Vagina (tissue), 2 donors: Measurements from ENCODE around the gene EFCAB11. TPM values are rescaled to one million over a fixed set of nuclear protein-coding genes. Genes with fewer than 3 reads are reported as not detected.
"Not testable (repeated sequence)": the region's sequence is repeated elsewhere in the genome, so short reads cannot be mapped to it uniquely, and the experiment has no call there.

ENCODE experiments used
- DNase-seq, 2 donors: peaks; one replicate each; pipeline ENCODE4 v3.0.0-alpha.2; 2017; ENCODE audit errors: extremely low spot score in 2 of 2
- H3K27ac ChIP-seq: fragments of 200-600 bp; sonication (generic); one replicate; pipeline ENCODE4 v1.5.1; 2019
- H3K27me3 ChIP-seq: fragments of 200-600 bp; sonication (generic); one replicate; pipeline ENCODE4 v1.5.1; 2019
- H3K36me3 ChIP-seq, 2 donors: fragments of 200-600 bp; sonication (generic); one replicate each; pipeline ENCODE4 v1.5.1; 2017 to 2019
- H3K4me1 ChIP-seq: fragments of 200-600 bp; sonication (generic); one replicate; pipeline ENCODE4 v1.5.1; 2019
- H3K4me3 ChIP-seq, 2 donors: fragments of 200-600 bp; sonication (generic); 1 replicate in 1 of 2; 2 replicates in 1 of 2; pipeline ENCODE4 v1.5.1; 2016 to 2019
- H3K9me3 ChIP-seq: fragments of 200-600 bp; sonication (generic); one replicate; pipeline ENCODE4 v1.5.1; 2019
- CTCF ChIP-seq, 3 experiments: fragments of 450-650 bp in 2 of 3; fragments of 200-600 bp in 1 of 3; sonication (generic) in 1 of 3; IDR thresholded peaks; one replicate each; pipeline ENCODE4 v1.5.1; 2017 to 2019; ENCODE audit warnings: antibody characterized with exemption in 3 of 3, mild to moderate bottlenecking in 2 of 3, moderate library complexity in 2 of 3
- POLR2A ChIP-seq, 2 donors: fragments of 450-650 bp; IDR thresholded peaks; one replicate each; pipeline ENCODE4 v1.6.1; 2017; ENCODE audit warnings: antibody characterized with exemption in 2 of 2, mild to moderate bottlenecking in 2 of 2, moderate library complexity in 2 of 2
- POLR2AphosphoS5 ChIP-seq, 2 donors: sonication (generic); formaldehyde crosslinking; IDR thresholded peaks; one replicate each; pipeline ENCODE4 v1.9.0; 2017; ENCODE audit warnings: antibody characterized with exemption in 2 of 2, mild to moderate bottlenecking in 2 of 2, low read depth in 1 of 2; ENCODE audit not compliant: insufficient read depth in 1 of 2
- intact Hi-C: fragments of 100-400 bp; cut with DNase I; formaldehyde crosslinking; loops from one replicate; pipeline ENCODE4 v1.15.1; 2023
- total RNA-seq: library from RNA; depleted of rRNA; stranded (reverse); fragments of >200 nt; gene quantifications from one replicate; pipeline ENCODE4 v1.2.3, GENCODE V29; 2016

Gene EFCAB11
- total RNA-seq, 1 donor from 2014 or later, result 9.6 TPM

- DNase-seq, result no peak
- H3K27me3 ChIP-seq, result no peaks in the 10 kb centered on the region
- H3K9me3 ChIP-seq, result no peaks in the 10 kb centered on the region
- no peak overlapping the region for H3K4me3 ChIP-seq
- no peaks in the 10 kb centered on the region for H3K36me3 ChIP-seq
- no peak overlapping the region for H3K27ac ChIP-seq
- intact Hi-C loops, result no loop called here
- no peaks in the 10 kb centered on the region for H3K4me1 ChIP-seq
- TF ChIP-seq POLR2AphosphoS5 (IDR thresholded peaks at IDR 0.05; ENCODE audit: insufficient read depth in 1 of 2, low read depth in 1 of 2) (no peak), POLR2A (IDR thresholded peaks at IDR 0.05) (no peak), CTCF (IDR thresholded peaks at IDR 0.05) (no peak)
Observed at GRCh38 chr14:89881839-89882238, 72.7 kb downstream of the EFCAB11 start.

GRCh38 chr14:89874091-89874490, 80.4 kb downstream of the EFCAB11 start:
- H3K27ac ChIP-seq, intact Hi-C loops, H3K4me1 ChIP-seq, H3K27me3 ChIP-seq, H3K36me3 ChIP-seq, DNase-seq, H3K9me3 ChIP-seq, H3K4me3 ChIP-seq: not testable (repeated sequence)

GRCh38 chr14:89870316-89870715, 84.2 kb downstream of the EFCAB11 start:
- Histone ChIP-seq H3K9me3 (no peaks in the 10 kb centered on the region), H3K4me1 (peaks cover 5% of the 10 kb centered on the region), H3K4me3 (no peak overlapping the region), H3K36me3 (no peaks in the 10 kb centered on the region), H3K27me3 (no peaks in the 10 kb centered on the region), H3K27ac (no peak overlapping the region)
- no peak for DNase-seq
- intact Hi-C loops, result no loop called here
- TF ChIP-seq POLR2A (IDR thresholded peaks at IDR 0.05), result no peak
- TF ChIP-seq POLR2AphosphoS5 (IDR thresholded peaks at IDR 0.05; ENCODE audit: insufficient read depth in 1 of 2, low read depth in 1 of 2), result no peak
- TF ChIP-seq CTCF (IDR thresholded peaks at IDR 0.05), result no peak

DNA sequence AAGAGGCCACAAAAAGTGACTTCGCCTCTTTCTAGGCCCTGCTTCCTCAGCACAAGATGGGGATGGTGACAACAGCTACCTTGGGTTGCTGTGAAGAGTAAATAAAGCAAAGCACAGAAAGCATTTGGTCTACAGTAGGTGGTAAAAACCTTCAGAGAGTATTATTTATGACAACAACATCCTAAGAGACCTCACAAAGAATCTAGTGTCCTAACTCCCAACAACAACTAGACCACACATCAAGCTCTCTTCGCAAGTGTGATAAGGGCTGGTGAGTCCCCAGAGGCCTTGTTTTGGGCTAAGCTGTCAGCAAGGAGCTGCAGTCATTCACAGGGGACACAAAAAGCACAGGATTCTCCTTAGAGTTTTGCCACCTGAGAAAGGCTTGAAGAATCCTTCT, 84.9 kb downstream of the EFCAB11 start:
- no peak overlapping the region for H3K27ac ChIP-seq
- H3K4me3 ChIP-seq, result no peak overlapping the region
- peaks cover 5% of the 10 kb centered on the region for H3K4me1 ChIP-seq
- no peaks in the 10 kb centered on the region for H3K36me3 ChIP-seq
- no peaks in the 10 kb centered on the region for H3K9me3 ChIP-seq
- no peak for DNase-seq
- TF ChIP-seq POLR2A (IDR thresholded peaks at IDR 0.05) (no peak), POLR2AphosphoS5 (IDR thresholded peaks at IDR 0.05; ENCODE audit: insufficient read depth in 1 of 2, low read depth in 1 of 2) (no peak), CTCF (IDR thresholded peaks at IDR 0.05) (no peak)
- intact Hi-C loops, result no loop called here
- H3K27me3 ChIP-seq, result no peaks in the 10 kb centered on the region

DNA sequence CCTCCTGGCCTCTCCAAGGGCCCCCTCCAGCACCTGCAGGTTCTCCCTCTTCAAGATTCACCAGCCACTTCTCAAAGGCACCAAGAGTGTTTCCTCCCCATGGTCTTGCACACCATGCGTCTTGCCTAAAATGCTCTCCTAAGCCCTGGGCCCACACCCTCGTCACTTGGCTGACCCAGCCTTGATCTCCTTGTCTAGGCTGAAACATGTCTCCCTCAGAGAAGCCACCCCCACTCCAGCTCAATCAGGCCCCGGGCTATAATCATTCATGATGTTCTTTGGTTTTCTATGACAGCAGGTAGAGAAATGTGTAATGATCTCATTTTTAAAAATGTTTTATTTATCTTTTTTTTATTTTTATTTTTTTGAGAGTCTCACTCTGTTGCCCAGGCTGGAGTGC, 88.1 kb downstream of the EFCAB11 start:
- no peaks in the 10 kb centered on the region for H3K36me3 ChIP-seq
- intact Hi-C loops, result no loop called here
- no peak overlapping the region for H3K27ac ChIP-seq
- no peak for DNase-seq
- no peak overlapping the region for H3K4me3 ChIP-seq
- H3K4me1 ChIP-seq, result peaks cover 5% of the 10 kb centered on the region
- no peaks in the 10 kb centered on the region for H3K27me3 ChIP-seq
- no peaks in the 10 kb centered on the region for H3K9me3 ChIP-seq
- no peak for TF ChIP-seq POLR2AphosphoS5 (IDR thresholded peaks at IDR 0.05; ENCODE audit: insufficient read depth in 1 of 2, low read depth in 1 of 2)
- TF ChIP-seq POLR2A (IDR thresholded peaks at IDR 0.05), result no peak
- no peak for TF ChIP-seq CTCF (IDR thresholded peaks at IDR 0.05)

- Histone ChIP-seq H3K27ac (no peak overlapping the region), H3K9me3 (no peaks in the 10 kb centered on the region), H3K4me3 (no peak overlapping the region), H3K27me3 (no peaks in the 10 kb centered on the region), H3K4me1 (peaks cover 5% of the 10 kb centered on the region), H3K36me3 (no peaks in the 10 kb centered on the region)
- intact Hi-C loops, result no loop called here
- TF ChIP-seq POLR2AphosphoS5 (IDR thresholded peaks at IDR 0.05; ENCODE audit: insufficient read depth in 1 of 2, low read depth in 1 of 2) (no peak), POLR2A (IDR thresholded peaks at IDR 0.05) (no peak), CTCF (IDR thresholded peaks at IDR 0.05) (no peak)
- DNase-seq, result no peak
Observed at GRCh38 chr14:89865153-89865552, 89.4 kb downstream of the EFCAB11 start.
